Calu3 (cell line): ENCODE data around the gene ZNF750. TPM values are rescaled to one million over a fixed set of nuclear protein-coding genes. Genes with fewer than 3 reads are reported as not detected.

Source experiments
- BruUV-seq: library from RNA; stranded (reverse); fragments of 400-500 nt; replicated peaks from 2 replicates; lab custom pipeline; 2021; lab: Mats Ljungman, UMichigan
- CTCF ChIA-PET: fragments of 300-600 bp; sonication (Branson Sonifier 250); formaldehyde crosslinking; loops from one replicate; lab custom pipeline; 2022; ENCODE audit warnings: antibody characterized with exemption; lab: Charles Lee
- DNase-seq: peaks from one replicate; pipeline ENCODE4 v3.0.0; 2022
- H3K27ac Mint-ChIP-seq: one replicate; pipeline ENCODE4 v1.8.0; 2022; ENCODE audit warnings: mixed read lengths; ENCODE audit not compliant: unreplicated experiment
- H3K27me3 Mint-ChIP-seq: one replicate; pipeline ENCODE4 v1.8.0; 2022; ENCODE audit warnings: mixed read lengths; ENCODE audit not compliant: unreplicated experiment
- H3K36me3 Mint-ChIP-seq: one replicate; pipeline ENCODE4 v1.8.0; 2022; ENCODE audit warnings: mild to moderate bottlenecking, moderate library complexity, mixed read lengths; ENCODE audit not compliant: insufficient read depth, unreplicated experiment
- H3K4me1 Mint-ChIP-seq: one replicate; pipeline ENCODE4 v1.8.0; 2022; ENCODE audit warnings: mild to moderate bottlenecking, low read depth, mixed read lengths; ENCODE audit not compliant: unreplicated experiment
- H3K4me3 Mint-ChIP-seq: one replicate; pipeline ENCODE4 v1.8.0; 2022; ENCODE audit warnings: mild to moderate bottlenecking, low read depth, moderate library complexity, mixed read lengths; ENCODE audit not compliant: unreplicated experiment
- H3K9me3 Mint-ChIP-seq: one replicate; pipeline ENCODE4 v1.8.0; 2022; ENCODE audit warnings: low read depth, mixed read lengths; ENCODE audit not compliant: unreplicated experiment
- CTCF ChIP-seq: fragments of 200-600 bp; IDR thresholded peaks from one replicate; pipeline ENCODE4 v1.8.0; 2022; ENCODE audit warnings: antibody characterized with exemption; ENCODE audit not compliant: unreplicated experiment
- intact Hi-C: fragments of 100-400 bp; cut with micrococcal nuclease; formaldehyde crosslinking; loops from one replicate; pipeline ENCODE4 v1.10.0; 2022; ENCODE audit not compliant: unreplicated experiment
- total RNA-seq: library from RNA; stranded (reverse); gene quantifications from 2 replicates; pipeline ENCODE4 v1.2.3, GENCODE V29; 2022

Gene ZNF750
- total RNA-seq, 1 experiment from 2014 or later, result not detected

DNA sequence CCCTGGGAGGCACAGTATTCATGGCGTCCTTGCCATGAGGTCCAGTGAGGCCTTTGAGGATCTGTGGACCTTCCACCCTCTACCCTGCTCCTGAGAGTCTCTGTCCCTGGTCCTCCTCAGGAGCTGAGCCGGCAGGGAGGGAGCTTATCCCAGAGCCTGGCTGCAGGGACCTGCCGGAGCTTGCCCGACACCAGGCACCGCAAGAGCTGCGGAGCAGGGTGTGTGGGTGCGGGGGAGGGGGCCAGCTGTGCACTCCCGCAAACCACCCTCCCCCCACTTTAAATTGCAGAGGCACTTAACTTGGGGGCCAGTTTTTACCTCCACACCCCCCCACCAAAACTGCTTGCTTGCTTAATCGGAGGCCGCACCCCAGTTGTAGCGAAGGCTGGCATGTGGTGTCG is 609 bp upstream of the ZNF750 start:
- Mint-ChIP-seq H3K4me3 (no peak overlapping the region), H3K27ac (no peak overlapping the region), H3K4me1 (peaks cover 9% of the 10 kb centered on the region), H3K36me3 (peaks cover 5% of the 10 kb centered on the region), H3K9me3 (no peaks in the 10 kb centered on the region), H3K27me3 (no peaks in the 10 kb centered on the region)
- DNase-seq, result no peak
- no TSS peak for BruUV-seq
- intact Hi-C loops, result no loop called here
- CTCF ChIA-PET, result no interaction called here
- TF ChIP-seq CTCF, result no peak

DNA sequence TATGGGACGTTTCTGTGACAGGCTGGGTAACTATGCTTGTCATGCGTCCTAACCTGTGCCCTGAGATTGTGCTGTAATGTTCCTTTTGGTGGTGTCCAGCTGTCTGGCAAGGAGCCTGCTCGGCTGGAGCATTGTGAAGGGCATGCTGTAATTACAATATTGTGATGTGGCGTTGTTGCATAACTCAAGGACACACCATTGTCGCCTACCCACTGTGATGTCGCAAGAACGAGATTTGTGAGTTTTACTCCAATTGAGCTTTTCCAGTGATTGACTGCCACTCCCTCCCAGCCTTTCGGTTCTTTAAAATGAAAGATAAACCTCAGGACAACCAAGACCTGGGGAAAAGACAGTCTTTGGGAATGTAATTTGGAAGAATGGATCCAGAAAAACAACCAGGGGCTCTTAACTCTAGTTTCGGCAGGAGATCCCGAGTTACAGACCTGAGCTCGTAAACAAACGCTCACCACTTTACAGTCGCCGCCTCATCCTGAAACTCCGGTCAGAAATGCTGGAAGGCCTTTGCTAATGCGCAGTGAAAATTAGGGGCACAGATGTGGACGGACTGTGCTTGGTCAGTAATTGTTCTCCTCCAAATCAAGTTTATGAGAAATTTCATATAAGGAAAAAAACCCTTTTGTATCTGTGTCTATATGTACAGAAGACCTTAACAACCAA is 1.3 kb downstream of the ZNF750 start:
- CTCF ChIA-PET, result no interaction called here
- no peak for TF ChIP-seq CTCF
- intact Hi-C loops, result no loop called here
- Mint-ChIP-seq H3K9me3 (no peaks in the 10 kb centered on the region), H3K4me1 (peaks cover 9% of the 10 kb centered on the region), H3K4me3 (no peak overlapping the region), H3K27me3 (no peaks in the 10 kb centered on the region), H3K27ac (no peak overlapping the region), H3K36me3 (peaks cover 5% of the 10 kb centered on the region)
- BruUV-seq, result no TSS peak
- DNase-seq, result peak; percentile 17

DNA sequence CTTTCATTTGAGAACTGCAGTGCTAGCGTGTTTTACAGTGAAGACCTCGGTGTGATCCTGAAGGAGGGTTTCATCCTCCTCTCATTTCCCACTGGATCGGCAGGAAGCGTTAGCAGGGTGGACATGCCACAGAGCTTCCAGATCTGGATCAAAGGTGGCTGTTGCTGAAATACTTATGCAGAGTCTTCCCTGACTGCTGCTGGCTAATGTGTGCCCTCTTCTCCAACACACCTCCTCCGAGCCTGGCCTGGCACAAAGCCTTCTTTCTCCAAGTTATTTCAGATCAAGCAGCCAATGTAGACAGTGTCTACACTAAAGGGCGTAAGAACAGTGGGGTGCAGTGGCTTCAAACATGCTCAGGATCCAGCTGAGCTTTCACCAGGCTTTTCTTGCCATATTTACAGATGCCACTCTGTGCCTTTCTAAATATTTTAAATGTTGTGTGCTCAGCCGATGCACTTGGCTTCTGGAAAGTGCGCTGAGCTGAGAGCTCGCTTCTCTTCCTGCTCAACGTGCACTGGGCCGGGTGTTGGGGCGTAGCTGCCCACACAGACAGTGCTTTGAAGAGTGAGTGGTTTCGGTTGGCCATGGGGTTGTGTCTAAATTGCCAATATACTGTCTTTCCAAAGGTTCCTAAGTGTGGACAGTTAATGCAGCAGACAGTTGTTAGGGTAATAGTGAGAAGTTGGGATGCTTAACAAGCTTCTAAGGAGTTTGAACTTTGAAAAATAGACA is 2.1 kb downstream of the ZNF750 start:
- CTCF ChIA-PET, result no interaction called here
- TF ChIP-seq CTCF, result no peak
- no peak for DNase-seq
- peaks cover 5% of the 10 kb centered on the region for H3K36me3 Mint-ChIP-seq
- H3K27me3 Mint-ChIP-seq, result no peaks in the 10 kb centered on the region
- intact Hi-C loops, result no loop called here
- H3K9me3 Mint-ChIP-seq, result no peaks in the 10 kb centered on the region
- no TSS peak for BruUV-seq
- H3K27ac Mint-ChIP-seq, result no peak overlapping the region
- H3K4me1 Mint-ChIP-seq, result peaks cover 9% of the 10 kb centered on the region
- no peak overlapping the region for H3K4me3 Mint-ChIP-seq

- no peak for DNase-seq
- no TSS peak for BruUV-seq
- H3K36me3 Mint-ChIP-seq, result peaks cover 5% of the 10 kb centered on the region
- intact Hi-C loops, result no loop called here
- peaks cover 9% of the 10 kb centered on the region for H3K4me1 Mint-ChIP-seq
- H3K27me3 Mint-ChIP-seq, result no peaks in the 10 kb centered on the region
- H3K9me3 Mint-ChIP-seq, result no peaks in the 10 kb centered on the region
- CTCF ChIA-PET, result interaction anchor here (0.6 to 0.7 kb wide), 2 partner anchors 10 to 621 kb away, joined by 3 read pairs; no protein-coding TSS in a partner anchor
- no peak for TF ChIP-seq CTCF
- H3K27ac Mint-ChIP-seq, result no peak overlapping the region
- H3K4me3 Mint-ChIP-seq, result no peak overlapping the region
These were observed 2.9 kb downstream of the ZNF750 start for GRCh38 chr17:82836823-82837357.
